ENCODE data around the gene NFIC.
"Not testable (repeated sequence)": the region's sequence is repeated elsewhere in the genome, so short reads cannot be mapped to it uniquely, and the experiment has no call there.

Gene NFIC

DNA sequence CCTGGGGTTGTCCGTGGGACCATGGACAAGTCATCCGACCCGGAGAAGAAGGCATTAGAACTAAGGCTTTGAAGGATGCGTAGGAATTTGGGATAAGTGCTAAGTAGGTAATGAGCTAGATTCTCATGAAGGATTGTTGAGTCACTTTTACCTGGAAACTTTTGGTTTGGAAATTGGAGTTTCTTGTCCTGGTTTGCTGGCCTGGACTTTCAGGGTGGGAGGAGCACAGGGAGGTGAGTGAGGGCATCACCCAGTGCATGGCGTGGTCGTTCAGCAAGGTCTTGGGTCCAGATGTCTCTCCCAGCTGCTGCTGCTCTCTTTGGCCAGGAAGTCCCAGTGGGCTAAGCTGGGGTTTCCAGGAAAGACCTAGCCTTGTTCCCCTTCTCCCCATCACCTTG is 7.6 kb downstream of the NFIC start:
- DNase-seq (ENCODE audit: low read depth): no peak

- DNase-seq (ENCODE audit: low read depth): no peak
These were observed 8.2 kb downstream of the NFIC start for GRCh38 chr19:3374369-3375112.

- no peak for DNase-seq (ENCODE audit: low read depth)
These were observed 9.1 kb downstream of the NFIC start for GRCh38 chr19:3375221-3376090.

DNA sequence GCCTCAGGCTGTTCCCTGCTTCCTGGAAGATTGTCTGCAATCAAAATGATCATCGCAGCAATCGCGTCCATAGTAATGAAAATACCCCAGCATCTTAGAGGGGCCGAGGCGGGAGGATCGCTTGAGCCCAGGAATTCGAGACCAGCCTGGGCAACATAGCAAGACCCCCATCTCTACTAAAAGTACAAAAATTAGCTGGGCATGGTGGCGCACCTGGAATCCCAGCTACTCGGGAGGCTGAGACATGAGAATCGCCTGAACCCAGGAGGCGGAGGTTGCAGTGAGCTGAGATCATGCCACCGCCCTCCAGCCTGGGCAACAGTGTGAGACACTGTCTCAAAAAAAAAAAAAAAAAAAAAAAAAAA is 9.7 kb downstream of the NFIC start:
- DNase-seq (ENCODE audit: low read depth): not testable (repeated sequence)

- DNase-seq (ENCODE audit: low read depth): no peak
These were observed 12.2 kb downstream of the NFIC start for GRCh38 chr19:3378352-3379150.

GRCh38 chr19:3380829-3381228 is 14.4 kb downstream of the NFIC start:
- DNase-seq (ENCODE audit: low read depth): no peak

- no peak for DNase-seq (ENCODE audit: low read depth)
These were observed 15.5 kb downstream of the NFIC start for GRCh38 chr19:3381701-3382372.

DNA sequence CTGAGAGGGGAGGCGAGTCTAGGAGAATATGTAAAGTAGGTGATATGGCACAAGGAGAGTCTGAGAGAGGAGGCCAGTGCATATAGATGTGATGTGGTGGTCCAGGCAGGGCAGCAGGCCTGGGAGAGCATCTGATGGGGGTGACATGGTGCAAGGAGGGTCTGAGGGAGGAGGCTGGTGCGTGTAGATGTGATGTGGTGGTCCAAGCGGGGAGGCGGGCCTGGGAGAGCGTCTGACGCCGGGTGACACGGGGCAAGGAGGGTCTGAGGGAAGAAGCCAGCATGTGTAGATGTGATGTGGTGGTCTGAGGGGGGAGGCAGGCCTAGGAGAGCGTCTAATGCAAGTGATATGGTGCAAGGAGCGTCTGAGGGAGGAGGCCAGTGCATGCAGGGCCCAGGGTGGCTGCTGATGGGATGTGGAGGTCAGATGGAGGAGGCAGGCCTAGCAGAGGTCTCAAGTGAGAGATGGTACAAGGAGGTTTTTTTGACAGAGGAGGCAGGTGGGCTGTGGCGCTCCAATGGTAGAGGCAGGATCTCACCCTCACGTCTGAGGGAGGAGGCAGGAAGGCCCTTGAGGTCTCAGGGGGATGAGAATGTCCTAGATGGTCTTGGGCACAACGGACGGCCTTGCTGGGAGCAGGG is 16.2 kb downstream of the NFIC start:
- no peak for DNase-seq (ENCODE audit: low read depth)

DNA sequence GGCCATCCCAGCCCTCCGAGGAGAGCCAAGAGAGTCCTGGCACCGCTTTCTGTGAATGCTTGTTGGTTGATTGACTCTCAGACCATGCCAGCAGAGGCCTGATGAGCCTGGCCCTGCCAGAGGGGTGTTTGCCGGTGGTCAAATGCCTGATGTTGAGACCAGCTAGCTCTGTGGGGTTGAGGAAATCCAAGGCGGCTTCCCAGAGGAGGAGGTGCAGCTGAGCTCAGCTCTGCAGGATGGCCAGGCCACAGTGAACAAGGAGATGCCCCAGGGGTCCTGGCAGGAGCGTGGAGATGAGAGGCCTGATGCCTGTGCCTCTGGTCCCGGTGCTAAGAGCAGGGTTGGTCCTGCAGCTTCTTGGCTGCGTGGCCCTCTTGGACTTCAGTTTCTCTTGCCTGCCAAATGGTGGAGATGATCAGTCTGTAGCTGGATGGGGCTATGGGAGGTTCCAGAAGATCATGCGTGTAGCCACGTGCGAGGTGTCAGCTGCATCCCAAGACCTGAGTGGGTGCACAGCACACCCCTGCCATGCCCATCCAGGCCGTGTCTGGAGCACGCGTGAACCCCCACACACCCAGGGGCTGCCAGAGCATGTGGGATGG is 16.8 kb downstream of the NFIC start:
- no peak for DNase-seq (ENCODE audit: low read depth)

DNA sequence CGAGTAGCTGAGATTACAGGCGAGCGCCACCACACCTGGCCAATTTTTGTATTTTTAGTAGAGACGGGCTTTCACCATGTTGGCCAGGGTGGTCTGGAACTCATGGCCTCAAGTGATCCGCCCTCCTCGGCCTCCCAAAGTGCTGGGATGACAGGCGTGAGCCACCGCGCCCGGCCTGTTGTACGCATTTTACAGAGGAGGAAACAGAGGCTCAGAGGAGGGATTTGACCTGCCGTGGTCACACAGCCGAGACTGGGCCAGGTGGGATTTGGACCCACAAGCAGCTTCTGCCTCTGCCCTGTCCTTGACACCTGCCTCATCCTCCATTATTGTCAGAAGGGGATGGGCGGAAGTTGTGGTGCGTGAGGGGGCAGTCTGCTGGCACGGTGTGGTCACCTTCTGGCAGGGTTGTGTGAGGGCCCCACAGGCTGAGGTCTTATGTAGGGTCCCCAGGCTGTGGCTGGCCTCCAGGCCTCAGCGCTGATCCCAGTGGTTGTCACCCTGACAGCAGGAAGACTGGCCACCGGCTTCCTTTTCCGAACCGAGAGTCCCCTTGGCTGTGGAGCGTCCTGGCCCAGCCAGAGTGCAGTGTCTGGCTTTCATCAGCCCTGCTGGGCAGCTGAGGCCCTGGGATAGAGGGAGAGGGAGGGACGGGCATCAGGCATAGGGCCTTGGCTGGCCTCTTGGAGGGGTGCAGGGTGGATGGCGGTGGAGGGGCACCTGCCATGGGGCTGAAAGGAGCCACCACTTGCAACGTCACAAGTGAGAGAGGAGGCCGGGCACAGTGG is 20.3 kb downstream of the NFIC start:
- DNase-seq (ENCODE audit: low read depth): no peak

DNA sequence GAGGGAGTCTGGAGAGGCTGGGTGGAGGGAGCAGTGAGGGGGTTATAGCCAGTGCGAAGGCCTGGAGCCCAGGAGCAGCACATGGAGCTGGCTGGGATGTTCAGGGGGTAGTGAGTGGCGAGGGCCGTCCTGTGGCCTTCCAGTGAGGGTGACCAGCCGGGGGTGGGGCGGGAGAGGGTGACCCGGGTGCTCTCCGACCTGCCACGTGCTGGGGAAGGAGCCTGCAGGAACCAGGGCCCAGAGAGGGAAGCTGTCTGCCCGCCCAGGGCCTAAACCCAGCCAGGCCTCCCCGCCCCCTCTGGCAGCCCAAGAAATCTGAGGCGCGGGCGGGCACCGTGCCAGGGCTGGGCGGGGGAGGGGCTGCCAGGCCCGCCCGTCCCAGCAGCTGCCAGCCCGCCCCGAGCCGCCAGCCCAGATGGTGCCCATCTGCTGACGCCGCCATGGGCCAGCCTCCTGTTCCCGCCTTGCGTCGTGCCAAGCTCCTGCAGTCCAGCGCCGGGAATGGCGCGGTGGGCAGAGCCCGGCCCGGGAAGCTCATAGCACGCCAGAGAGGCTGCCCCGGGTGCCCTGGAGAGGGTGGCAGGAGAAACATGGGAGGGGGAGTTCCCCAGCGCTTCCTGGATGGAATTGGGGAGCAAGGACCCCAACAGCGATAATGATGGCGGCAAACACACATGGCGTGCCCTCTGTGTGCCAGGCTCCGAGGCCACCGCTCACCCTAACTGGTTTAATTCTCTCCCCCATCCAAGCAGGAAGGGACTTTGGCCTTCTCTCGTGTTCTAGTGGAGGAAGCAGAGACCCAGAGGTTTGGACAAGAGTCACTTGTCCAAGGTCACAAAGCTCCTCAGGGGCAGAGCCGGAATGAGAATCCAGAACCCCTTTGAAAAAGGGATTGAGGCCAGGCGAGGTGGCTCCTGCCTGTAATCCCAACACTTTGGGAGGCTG is 21.5 kb downstream of the NFIC start:
- DNase-seq (ENCODE audit: low read depth): no peak

GRCh38 chr19:3389446-3389778 is 23.0 kb downstream of the NFIC start:
- no peak for DNase-seq (ENCODE audit: low read depth)

DNA sequence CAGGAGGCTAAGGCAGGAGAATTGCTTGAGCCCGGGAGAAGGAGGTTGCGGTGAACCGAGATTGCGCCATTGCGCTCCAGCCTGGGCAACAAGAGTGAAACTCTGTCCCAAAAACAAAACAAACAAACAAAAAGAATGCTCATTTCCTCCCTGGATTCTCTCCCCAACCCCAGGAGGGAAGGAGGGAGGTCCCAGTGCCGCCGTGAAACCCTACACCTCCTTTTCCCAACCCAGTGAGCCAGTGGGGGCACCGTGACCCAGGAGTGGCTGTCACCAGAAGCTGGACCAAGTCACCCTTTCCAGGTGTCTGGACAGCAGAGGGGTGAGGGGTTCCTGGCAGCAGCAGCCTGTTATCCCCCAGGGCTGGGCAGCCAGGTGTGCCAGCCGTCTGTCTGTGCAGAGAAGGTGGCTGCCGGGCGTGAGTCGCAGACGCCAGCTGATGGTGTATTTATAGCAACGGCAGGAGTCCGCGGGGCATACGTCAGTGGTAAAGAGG is 23.5 kb downstream of the NFIC start:
- no peak for DNase-seq (ENCODE audit: low read depth)

GRCh38 chr19:3391911-3392310 is 25.5 kb downstream of the NFIC start:
- not testable (repeated sequence) for DNase-seq (ENCODE audit: low read depth)

GRCh38 chr19:3392480-3392879 is 26.1 kb downstream of the NFIC start:
- DNase-seq (ENCODE audit: low read depth): no peak

DNA sequence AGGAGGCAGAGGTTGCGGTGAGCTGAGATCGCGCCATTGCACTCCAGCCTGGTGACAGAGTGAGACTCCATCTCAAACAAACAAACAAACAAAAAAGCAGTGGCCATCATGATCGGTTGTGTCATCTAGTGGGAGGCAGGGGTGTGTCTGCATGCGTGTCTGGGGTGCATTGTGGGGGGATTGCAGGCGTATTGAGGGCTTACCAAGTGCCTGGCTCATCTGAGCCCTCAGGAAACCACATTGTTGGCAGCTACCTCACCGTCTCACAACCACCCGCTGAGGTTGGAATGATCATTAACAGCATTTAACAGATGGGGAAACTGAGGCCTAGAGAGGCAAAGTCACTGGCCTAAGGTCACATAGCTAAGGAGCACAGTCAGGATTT is 30.5 kb downstream of the NFIC start:
- DNase-seq (ENCODE audit: low read depth): no peak

- no peak for DNase-seq (ENCODE audit: low read depth)
These were observed 31.1 kb downstream of the NFIC start for GRCh38 chr19:3397266-3398022.

DNA sequence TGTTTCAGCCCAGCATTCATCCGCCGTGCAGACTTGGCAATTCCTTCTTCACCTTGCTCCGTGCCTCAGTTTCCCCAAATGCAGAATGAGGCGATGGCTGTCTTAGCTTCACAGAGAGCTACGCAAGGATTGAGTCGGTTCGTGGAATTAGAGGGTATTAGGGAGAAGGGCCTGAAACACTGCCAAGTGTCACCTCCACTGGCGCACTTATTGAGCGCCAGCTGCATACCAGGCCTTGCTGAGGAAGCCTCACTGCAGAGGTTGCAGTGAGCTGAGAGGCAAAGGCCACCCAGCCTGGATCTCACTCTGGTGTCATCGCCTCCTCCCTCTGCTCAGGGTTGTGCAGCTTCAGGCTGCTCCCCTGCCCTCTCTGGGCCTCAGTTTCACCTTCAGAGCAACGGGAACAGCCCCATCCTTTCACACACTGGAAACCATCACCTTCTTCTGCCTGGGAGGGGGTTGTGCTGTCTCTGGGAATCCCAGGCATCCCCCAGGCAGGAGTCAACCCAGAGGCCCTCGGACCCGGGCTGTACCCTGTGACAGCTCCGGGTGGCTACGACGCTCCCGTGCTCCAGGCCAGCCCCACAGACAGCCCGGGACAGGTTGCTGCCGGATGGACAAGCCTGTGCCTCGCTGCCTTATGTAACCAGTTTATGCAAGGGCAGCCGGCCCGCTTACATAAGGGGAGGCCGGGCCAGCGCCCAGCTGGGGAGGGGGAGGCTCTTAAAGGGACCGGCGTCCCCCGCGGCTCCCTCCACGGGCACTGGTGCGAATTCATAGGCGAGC is 31.9 kb downstream of the NFIC start:
- DNase-seq (ENCODE audit: low read depth): no peak

Measured in activated gamma-delta T cell treated with anti-CD3 and anti-CD28 coated beads, Interleukin-2, amount 50 U/mL, for 16 hours (primary cell).